ENCODE measurements around the gene CDHR2. TPM values are rescaled to one million over a fixed set of nuclear protein-coding genes. Genes with fewer than 3 reads are reported as not detected.

CDHR2 gene
- total and polyA plus RNA-seq, 2 donors (not counting 3 experiments of a cell fraction or from before 2014, with no cell fraction given): not detected

- H3K27me3 ChIP-seq (ENCODE audit: control insufficient read depth in 2 of 2, insufficient read depth in 2 of 2, low read length in 2 of 2): no peaks in the 10 kb centered on the region
- no peak overlapping the region for H3K4me3 ChIP-seq (replicated peaks in 1 of 3; ENCODE audit: insufficient read depth in 1 of 3, low read depth in 1 of 3, low read length in 3 of 3)
- CTCF ChIA-PET: interaction anchor here (0.7 kb wide), 1 partner anchor 41 kb away, joined by 3 read pairs; no protein-coding TSS in a partner anchor
- POLR2A ChIA-PET: no interaction called here
- no peak for TF ChIP-seq GATA2 (IDR thresholded peaks at IDR 0.05; ENCODE audit: insufficient read depth, insufficient read length, low read depth, low read length)
- no peak for TF ChIP-seq MYC (IDR thresholded peaks at IDR 0.05; ENCODE audit: low read depth, low read length)
- TF ChIP-seq POLR2A (IDR thresholded peaks at IDR 0.05; ENCODE audit: low read depth, low read length): no peak
- no peak for TF ChIP-seq MAX (IDR thresholded peaks at IDR 0.05; ENCODE audit: insufficient read depth, insufficient read length)
- TF ChIP-seq CTCF (IDR thresholded peaks at IDR 0.05; ENCODE audit: extremely low read depth in 1 of 2, insufficient read depth in 1 of 2, low read depth in 1 of 2, low read length in 2 of 2): no peak
- no peak overlapping the region for H3K9ac ChIP-seq (replicated peaks; ENCODE audit: extremely low read depth, insufficient read depth, low read length)
- no peak overlapping the region for H3K27ac ChIP-seq (ENCODE audit: insufficient read depth, low read depth, low read length)
- H3K36me3 ChIP-seq (ENCODE audit: control insufficient read depth in 2 of 2, extremely low read depth in 1 of 2, insufficient read depth in 2 of 2, low read length in 2 of 2): no peaks in the 10 kb centered on the region
- H3K4me1 ChIP-seq (ENCODE audit: control insufficient read depth, extremely low read depth, insufficient read depth, low read length): no peaks in the 10 kb centered on the region
- no peak for FAIRE-seq
- no peak overlapping the region for H2AFZ ChIP-seq (ENCODE audit: low read depth, low read length)
- intact Hi-C loops (cut with micrococcal nuclease): loop anchor here (1.0 kb wide), 1 partner anchor 161 kb away; the partner anchor contains the start of gene CLTB
- H3K9me1 ChIP-seq (replicated peaks; ENCODE audit: control insufficient read depth, extremely low read depth, insufficient read depth, low read length): no peaks in the 10 kb centered on the region
- no peaks in the 10 kb centered on the region for H3K79me2 ChIP-seq (ENCODE audit: control insufficient read depth, insufficient read depth, low read length)
- DNase-seq (ENCODE audit: low read depth, low spot score): no peak
- H4K20me1 ChIP-seq (replicated peaks; ENCODE audit: control insufficient read depth, extremely low read depth, insufficient read depth, low read length): no peaks in the 10 kb centered on the region
- BruUV-seq (replicated peaks): no TSS peak
- H3K4me2 ChIP-seq (ENCODE audit: insufficient read depth, low read length): no peak overlapping the region
- dilution Hi-C loops (cut with MboI; ENCODE audit: extremely low pct_ligation_motif_present, low sequenced_read_pairs): no loop called here
- no peaks in the 10 kb centered on the region for H3K9me3 ChIP-seq (replicated peaks; ENCODE audit: control insufficient read depth, insufficient read depth, low read length)
Observed at GRCh38 chr5:176577312-176578176, 28.4 kb downstream of the CDHR2 start.

All from endothelial cell of umbilical vein (primary cell).